LNCAP (cell line): Measurements from ENCODE around the gene THOP1.

Experiments used
- TF ChIP-seq, protein P1 (sequence below): fragments of 450-650 bp; IDR thresholded peaks from 2 replicates; pipeline ENCODE4 v1.5.1; 2017; ENCODE audit warnings: mild to moderate bottlenecking

The THOP1 gene

GRCh38 chr19:2771786-2772674, 13.3 kb upstream of the THOP1 start:
- TF ChIP-seq, protein P1, sequence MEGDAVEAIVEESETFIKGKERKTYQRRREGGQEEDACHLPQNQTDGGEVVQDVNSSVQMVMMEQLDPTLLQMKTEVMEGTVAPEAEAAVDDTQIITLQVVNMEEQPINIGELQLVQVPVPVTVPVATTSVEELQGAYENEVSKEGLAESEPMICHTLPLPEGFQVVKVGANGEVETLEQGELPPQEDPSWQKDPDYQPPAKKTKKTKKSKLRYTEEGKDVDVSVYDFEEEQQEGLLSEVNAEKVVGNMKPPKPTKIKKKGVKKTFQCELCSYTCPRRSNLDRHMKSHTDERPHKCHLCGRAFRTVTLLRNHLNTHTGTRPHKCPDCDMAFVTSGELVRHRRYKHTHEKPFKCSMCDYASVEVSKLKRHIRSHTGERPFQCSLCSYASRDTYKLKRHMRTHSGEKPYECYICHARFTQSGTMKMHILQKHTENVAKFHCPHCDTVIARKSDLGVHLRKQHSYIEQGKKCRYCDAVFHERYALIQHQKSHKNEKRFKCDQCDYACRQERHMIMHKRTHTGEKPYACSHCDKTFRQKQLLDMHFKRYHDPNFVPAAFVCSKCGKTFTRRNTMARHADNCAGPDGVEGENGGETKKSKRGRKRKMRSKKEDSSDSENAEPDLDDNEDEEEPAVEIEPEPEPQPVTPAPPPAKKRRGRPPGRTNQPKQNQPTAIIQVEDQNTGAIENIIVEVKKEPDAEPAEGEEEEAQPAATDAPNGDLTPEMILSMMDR, result no peak

DNA sequence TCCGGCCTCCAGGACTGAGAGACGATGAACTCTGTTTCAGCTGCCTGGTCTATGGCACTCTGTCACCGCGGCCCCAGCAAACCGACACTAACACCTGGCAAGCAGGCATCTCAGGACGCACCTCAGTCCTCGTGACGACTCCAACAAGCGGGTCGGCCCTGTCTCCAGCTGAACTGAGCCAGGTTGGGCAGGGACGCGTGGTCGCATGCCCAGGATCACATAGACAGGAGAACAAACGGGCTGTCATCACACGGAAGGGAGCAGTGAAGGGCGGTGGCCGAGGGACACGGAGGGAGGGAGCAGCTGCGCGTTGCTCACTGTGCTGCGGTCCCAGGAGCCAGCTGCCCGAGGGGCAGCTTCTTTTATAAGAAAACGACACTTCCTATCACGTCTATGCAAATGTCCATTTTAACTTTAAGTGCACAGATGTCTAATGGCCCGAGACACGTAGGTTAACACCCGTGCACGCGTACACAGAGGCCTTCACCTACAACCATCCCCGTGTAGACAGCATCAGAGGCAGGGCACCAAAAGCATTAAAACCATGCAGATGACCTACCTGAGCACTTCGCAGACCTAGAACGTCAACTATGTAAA, 11.1 kb upstream of the THOP1 start:
- TF ChIP-seq, protein P1, result no peak

GRCh38 chr19:2774953-2775555, 10.2 kb upstream of the THOP1 start:
- TF ChIP-seq, protein P1, result no peak

- TF ChIP-seq, protein P1, result no peak
Observed at GRCh38 chr19:2775556-2776430, 9.5 kb upstream of the THOP1 start.

DNA sequence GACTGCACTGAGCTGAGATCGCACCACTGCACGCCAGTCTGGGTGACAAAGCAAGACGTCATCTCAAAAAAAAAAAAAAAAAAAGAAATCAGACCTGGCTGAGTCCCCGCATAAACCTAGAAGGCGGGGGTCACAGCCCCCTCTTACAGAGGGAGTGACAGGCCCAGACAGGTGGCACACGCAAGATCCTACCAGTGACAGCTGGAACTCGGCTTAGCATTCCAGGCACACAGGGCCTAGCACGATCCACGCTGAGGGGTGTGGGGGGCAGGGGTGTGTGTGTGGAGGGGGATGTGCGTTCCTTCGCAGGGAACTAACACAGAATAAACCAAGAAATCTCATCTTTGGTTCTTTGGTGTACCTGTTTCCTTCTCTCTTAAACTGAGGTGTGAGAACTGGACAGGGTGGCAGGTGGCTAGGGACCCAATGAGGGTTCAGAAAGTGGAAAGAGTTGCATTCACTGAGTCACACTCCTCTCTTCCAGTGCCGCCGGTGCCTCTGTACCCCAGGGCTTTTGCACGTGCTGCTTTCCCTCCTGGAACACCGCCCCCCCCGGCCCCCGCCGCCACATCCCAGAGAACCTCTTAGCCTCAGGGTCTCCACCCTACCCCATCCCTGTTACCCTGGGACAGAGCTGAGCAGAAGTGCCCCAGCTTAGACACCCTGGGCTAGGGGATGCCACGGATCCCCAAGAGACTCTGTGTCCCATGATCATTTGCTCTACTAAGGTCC, 7.2 kb upstream of the THOP1 start:
- TF ChIP-seq, protein P1, result no peak

- TF ChIP-seq, protein P1, result no peak
Observed at GRCh38 chr19:2779121-2779740, 6.1 kb upstream of the THOP1 start.
